ENCODE data around the gene PLCB4.

Gene PLCB4

DNA sequence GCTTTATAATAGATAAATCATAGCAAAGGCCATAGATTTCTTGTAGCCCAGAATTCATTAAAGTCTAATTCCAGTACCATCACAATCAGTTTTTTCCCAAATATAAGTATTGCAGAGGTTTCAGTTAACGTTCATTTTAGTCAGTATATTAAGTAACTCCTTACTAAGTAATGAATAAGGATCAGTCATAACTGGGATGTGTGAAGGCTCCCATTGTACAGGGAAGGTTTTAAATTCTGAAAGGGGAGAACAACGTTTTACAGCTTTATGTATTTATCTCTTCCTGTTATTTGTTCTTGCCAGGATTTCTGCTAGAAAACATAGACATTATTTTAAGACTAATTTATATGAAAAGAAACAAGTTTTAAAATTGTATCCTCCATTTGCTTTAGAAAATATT, 230.0 kb downstream of the PLCB4 start:
- Histone ChIP-seq H2AFZ (ENCODE audit: low read length) (no peak overlapping the region), H3K36me3 (ENCODE audit: insufficient read depth, low read length) (no peaks in the 10 kb centered on the region), H3F3A (ENCODE audit: low read depth) (no peaks in the 10 kb centered on the region), H3K79me2 (ENCODE audit: insufficient read depth, low read length) (no peaks in the 10 kb centered on the region), H3K4me3 (ENCODE audit: low read length, poor library complexity, severe bottlenecking) (no peak overlapping the region), H3K4me1 (ENCODE audit: insufficient read depth, low read length, poor library complexity, severe bottlenecking) (no peaks in the 10 kb centered on the region), H4K20me1 (ENCODE audit: insufficient read depth, low read length, poor library complexity, severe bottlenecking) (no peaks in the 10 kb centered on the region), H3K4me2 (ENCODE audit: low read depth, low read length, poor library complexity, severe bottlenecking) (no peak overlapping the region), H3K9me3 (ENCODE audit: insufficient read depth, low read depth, low read length) (no peaks in the 10 kb centered on the region), H3K27me3 (ENCODE audit: insufficient read depth, low read length, poor library complexity, severe bottlenecking) (no peaks in the 10 kb centered on the region), H3K9ac (ENCODE audit: low read depth, low read length, poor library complexity, severe bottlenecking) (no peak overlapping the region), H3K9me2 (replicated peaks; ENCODE audit: low read depth, low read length) (no peaks in the 10 kb centered on the region)
- TF ChIP-seq, protein P1, sequence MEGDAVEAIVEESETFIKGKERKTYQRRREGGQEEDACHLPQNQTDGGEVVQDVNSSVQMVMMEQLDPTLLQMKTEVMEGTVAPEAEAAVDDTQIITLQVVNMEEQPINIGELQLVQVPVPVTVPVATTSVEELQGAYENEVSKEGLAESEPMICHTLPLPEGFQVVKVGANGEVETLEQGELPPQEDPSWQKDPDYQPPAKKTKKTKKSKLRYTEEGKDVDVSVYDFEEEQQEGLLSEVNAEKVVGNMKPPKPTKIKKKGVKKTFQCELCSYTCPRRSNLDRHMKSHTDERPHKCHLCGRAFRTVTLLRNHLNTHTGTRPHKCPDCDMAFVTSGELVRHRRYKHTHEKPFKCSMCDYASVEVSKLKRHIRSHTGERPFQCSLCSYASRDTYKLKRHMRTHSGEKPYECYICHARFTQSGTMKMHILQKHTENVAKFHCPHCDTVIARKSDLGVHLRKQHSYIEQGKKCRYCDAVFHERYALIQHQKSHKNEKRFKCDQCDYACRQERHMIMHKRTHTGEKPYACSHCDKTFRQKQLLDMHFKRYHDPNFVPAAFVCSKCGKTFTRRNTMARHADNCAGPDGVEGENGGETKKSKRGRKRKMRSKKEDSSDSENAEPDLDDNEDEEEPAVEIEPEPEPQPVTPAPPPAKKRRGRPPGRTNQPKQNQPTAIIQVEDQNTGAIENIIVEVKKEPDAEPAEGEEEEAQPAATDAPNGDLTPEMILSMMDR (conservative IDR thresholded peaks at IDR 0.05; ENCODE audit: low read length) = no peak
- no peak for TF ChIP-seq EZH2phosphoT487 (IDR thresholded peaks at IDR 0.05; ENCODE audit: borderline replicate concordance)

DNA sequence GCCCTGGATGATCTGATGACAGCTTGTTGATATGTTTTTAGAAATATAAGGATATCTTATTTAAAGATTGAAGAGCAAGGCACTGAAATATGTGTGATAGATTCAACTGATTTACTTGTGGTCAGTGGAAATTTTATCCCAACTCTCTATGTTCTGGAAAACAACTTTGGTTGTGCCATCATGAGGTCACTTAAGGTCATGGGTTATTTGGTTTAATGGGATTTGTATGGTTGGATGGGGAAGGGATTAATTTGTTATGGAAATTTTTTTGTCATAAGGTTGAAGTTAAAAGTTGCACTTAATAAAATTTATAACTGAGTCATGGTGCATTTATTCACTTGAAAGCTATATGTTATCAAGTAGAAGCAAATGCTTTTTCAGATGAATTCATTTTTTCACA, 231.2 kb downstream of the PLCB4 start:
- H3F3A ChIP-seq (ENCODE audit: low read depth) = no peaks in the 10 kb centered on the region
- H3K79me2 ChIP-seq (ENCODE audit: insufficient read depth, low read length) = no peaks in the 10 kb centered on the region
- H3K27me3 ChIP-seq (ENCODE audit: insufficient read depth, low read length, poor library complexity, severe bottlenecking) = no peaks in the 10 kb centered on the region
- TF ChIP-seq, protein P1 (conservative IDR thresholded peaks at IDR 0.05; ENCODE audit: low read length) = no peak
- TF ChIP-seq EZH2phosphoT487 (IDR thresholded peaks at IDR 0.05; ENCODE audit: borderline replicate concordance) = no peak
- no peaks in the 10 kb centered on the region for H3K9me2 ChIP-seq (replicated peaks; ENCODE audit: low read depth, low read length)
- no peak overlapping the region for H3K4me3 ChIP-seq (ENCODE audit: low read length, poor library complexity, severe bottlenecking)
- H3K9me3 ChIP-seq (ENCODE audit: insufficient read depth, low read depth, low read length) = no peaks in the 10 kb centered on the region
- H3K4me2 ChIP-seq (ENCODE audit: low read depth, low read length, poor library complexity, severe bottlenecking) = no peak overlapping the region
- H4K20me1 ChIP-seq (ENCODE audit: insufficient read depth, low read length, poor library complexity, severe bottlenecking) = no peaks in the 10 kb centered on the region
- no peak overlapping the region for H2AFZ ChIP-seq (ENCODE audit: low read length)
- H3K4me1 ChIP-seq (ENCODE audit: insufficient read depth, low read length, poor library complexity, severe bottlenecking) = no peaks in the 10 kb centered on the region
- no peak overlapping the region for H3K9ac ChIP-seq (ENCODE audit: low read depth, low read length, poor library complexity, severe bottlenecking)
- no peaks in the 10 kb centered on the region for H3K36me3 ChIP-seq (ENCODE audit: insufficient read depth, low read length)

DNA sequence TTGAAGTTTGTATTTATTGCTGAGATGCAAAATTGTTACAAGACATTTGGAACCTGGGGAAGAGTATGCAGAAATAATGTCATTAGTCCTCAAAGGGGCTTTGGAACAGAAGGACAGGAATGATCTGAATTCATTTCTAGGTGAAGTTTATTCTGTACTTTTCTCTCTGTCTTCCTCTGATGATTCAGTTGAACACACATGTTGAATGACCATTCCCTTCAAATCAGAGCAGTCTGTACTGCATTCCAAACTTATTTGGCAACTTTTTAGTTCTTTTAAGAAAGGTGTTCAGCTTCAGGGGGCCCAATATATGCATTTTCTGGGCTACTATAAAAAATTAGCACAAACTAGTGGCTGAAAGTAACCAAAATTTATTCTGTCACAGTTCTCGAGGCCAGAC, 231.6 kb downstream of the PLCB4 start:
- Histone ChIP-seq H3K4me1 (ENCODE audit: insufficient read depth, low read length, poor library complexity, severe bottlenecking) (no peaks in the 10 kb centered on the region), H3F3A (ENCODE audit: low read depth) (no peaks in the 10 kb centered on the region), H2AFZ (ENCODE audit: low read length) (no peak overlapping the region), H4K20me1 (ENCODE audit: insufficient read depth, low read length, poor library complexity, severe bottlenecking) (no peaks in the 10 kb centered on the region), H3K4me3 (ENCODE audit: low read length, poor library complexity, severe bottlenecking) (no peak overlapping the region), H3K36me3 (ENCODE audit: insufficient read depth, low read length) (no peaks in the 10 kb centered on the region), H3K9me3 (ENCODE audit: insufficient read depth, low read depth, low read length) (no peaks in the 10 kb centered on the region), H3K27me3 (ENCODE audit: insufficient read depth, low read length, poor library complexity, severe bottlenecking) (no peaks in the 10 kb centered on the region), H3K79me2 (ENCODE audit: insufficient read depth, low read length) (no peaks in the 10 kb centered on the region), H3K9me2 (replicated peaks; ENCODE audit: low read depth, low read length) (no peaks in the 10 kb centered on the region), H3K4me2 (ENCODE audit: low read depth, low read length, poor library complexity, severe bottlenecking) (no peak overlapping the region), H3K9ac (ENCODE audit: low read depth, low read length, poor library complexity, severe bottlenecking) (no peak overlapping the region)
- no peak for TF ChIP-seq EZH2phosphoT487 (IDR thresholded peaks at IDR 0.05; ENCODE audit: borderline replicate concordance)
- TF ChIP-seq, protein P1 (conservative IDR thresholded peaks at IDR 0.05; ENCODE audit: low read length) = no peak
